Dermis microvascular lymphatic vessel endothelial cell (primary cell): Measurements from ENCODE around the gene ENTPD2. TPM values are rescaled to one million over a fixed set of nuclear protein-coding genes. Genes with fewer than 3 reads are reported as not detected.
"Not testable (repeated sequence)": the region's sequence is repeated elsewhere in the genome, so short reads cannot be mapped to it uniquely, and the experiment has no call there.

Experiments used
- DNase-seq, 2 donors: peaks; one replicate each; pipeline versions ENCODE4 v3.0.0 to v3.0.0-alpha.2; 2010; ENCODE audit warnings: low read depth in 2 of 2
- total RNA-seq: library from RNA; depleted of rRNA; stranded (reverse); fragments of >200 nt; gene quantifications from 2 replicates; pipeline ENCODE4 v1.2.1, GENCODE V29; 2014

ENTPD2 gene
- total RNA-seq, 1 donor from 2014 or later: not detected

DNA sequence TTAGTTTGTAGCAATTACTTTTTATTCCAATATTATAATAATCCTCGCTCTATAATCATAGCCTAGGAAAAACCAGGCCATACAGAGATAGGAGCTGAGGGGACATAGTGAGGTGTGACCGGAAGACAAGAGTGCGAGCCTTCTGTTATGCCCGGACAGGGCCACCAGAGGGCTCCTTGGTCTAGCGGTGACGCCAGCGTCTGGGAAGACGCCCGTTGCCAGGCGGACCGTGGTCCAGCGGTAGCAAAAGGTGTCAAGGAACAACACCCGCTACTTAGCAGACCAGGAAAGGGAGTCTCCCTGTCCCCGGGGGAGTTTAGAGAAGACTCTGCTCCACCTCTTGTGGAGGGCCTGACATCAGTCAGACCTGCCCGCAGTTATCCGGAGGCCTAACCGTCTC lies 49.6 kb downstream of the ENTPD2 start:
- DNase-seq: not testable (repeated sequence)

DNA sequence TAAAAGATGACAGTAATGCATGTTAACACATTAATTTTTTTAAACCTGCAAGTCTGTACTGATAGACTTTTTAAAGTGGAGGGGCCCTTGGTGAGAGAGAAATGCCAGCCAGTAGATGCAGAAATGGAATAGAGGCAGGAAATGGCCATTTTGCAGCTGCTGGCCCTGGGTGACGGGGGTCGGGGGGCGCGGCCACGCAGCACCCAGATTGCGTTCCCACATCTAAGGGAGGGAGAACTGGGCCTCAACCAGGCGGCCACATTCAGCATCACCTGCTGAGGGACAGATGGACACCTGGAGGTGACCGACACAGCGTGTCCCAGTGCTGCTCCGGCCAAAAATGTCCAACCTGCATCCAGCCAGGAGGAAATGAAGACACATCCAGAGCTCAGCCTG lies 51.2 kb downstream of the ENTPD2 start:
- no peak for DNase-seq

DNA sequence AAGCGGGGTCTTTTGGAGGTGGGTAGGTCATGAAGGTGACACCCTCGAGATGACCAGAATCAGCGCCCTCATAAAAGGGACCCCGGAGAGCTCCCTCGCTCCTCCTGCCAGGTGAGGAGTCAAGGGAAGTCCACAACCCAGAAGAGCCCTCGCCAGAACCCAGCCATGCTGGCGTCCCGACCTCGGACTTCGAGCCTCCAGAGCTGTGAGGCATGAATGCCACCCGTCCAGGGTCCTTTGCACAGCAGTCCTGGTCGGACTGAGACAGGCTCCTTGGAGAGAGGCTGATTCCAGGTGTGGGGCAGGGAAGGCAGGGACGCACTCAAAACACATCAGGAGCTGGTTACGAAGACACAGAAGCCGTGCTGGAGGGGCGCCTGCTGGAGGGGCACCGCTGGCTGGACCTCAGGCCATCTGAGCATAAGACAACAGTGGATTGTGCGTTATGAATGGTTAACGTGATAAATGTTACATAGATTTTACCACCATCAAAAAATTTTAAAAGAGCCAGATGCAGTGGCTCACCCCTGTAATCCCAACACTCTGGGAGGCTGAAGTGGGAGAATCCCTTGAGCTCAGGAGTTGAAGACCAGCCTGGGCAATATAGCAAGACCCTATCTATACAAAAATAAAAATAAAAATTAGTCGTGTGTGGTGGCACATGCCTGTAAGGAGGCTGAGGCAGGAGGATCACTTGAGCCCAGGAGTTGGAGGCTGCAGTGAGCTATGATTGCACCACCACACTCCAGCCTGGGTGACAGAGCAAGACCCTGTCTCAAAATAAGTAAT lies 51.8 kb downstream of the ENTPD2 start:
- no peak for DNase-seq

DNA sequence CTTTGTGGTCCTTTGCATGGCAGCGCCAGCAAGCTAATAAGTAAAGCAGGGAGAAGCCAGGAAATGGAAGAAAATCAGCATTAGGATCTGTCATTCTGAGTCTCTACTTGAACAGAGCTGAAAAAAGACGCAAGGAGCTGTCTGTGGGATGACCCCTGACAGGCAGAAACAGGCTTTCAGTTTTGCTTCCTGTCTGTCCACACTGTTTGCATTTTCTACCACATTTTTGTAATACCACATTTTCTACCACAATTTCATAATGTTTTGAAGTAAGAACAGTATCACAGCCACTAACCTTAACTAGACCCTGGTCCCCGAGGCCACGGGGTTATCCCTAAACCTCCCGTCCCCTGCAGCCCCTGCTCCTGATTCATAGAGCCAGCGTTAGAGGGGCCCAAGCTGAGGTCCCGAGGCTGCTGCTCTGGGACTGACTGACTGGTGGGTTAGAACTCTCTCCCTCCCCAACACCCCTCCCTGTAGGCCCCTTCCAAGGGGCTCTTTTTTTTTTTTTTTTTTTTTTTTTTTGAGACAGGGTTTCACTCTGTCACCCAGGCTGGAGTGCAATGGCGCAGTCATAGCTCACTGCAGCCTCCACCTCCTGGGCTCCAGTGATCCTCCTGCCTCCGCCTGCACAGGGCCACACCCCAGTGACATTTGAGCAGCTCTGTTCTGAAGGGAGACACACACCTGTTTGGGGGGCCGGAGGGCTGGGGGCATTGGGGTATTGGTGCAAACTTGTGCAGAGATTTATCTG lies 53.5 kb downstream of the ENTPD2 start:
- DNase-seq: no peak

Other genes with a start within 250 kb of the ENTPD2 start
- gene RABL6, start 246.1 kb downstream of the ENTPD2 start, total RNA-seq: 51.1 and 67.6 TPM in 2 replicates
- 0.51 and 0.89 TPM in 2 replicates for gene AJM1, start 211.6 kb downstream of the ENTPD2 start, total RNA-seq
- gene PHPT1, start 204.7 kb downstream of the ENTPD2 start, total RNA-seq: 207 and 242 TPM in 2 replicates
- gene MAMDC4, start 201.7 kb downstream of the ENTPD2 start, total RNA-seq: 0.64 and 1.1 TPM in 2 replicates
- gene EDF1, start 187.8 kb downstream of the ENTPD2 start, total RNA-seq: 236 and 240 TPM in 2 replicates
- gene TRAF2, start 167.5 kb downstream of the ENTPD2 start, total RNA-seq: 13.0 and 21.9 TPM in 2 replicates
- gene FBXW5, start 109.3 kb downstream of the ENTPD2 start, total RNA-seq: 130 and 218 TPM in 2 replicates
- 0.51 and 0.77 TPM in 2 replicates for gene C8G, start 108.8 kb downstream of the ENTPD2 start, total RNA-seq
- gene LCN12, start 101.8 kb downstream of the ENTPD2 start, total RNA-seq: not detected in 2 replicates
- 0.13 and 0.25 TPM in 2 replicates for gene PTGDS, start 76.6 kb downstream of the ENTPD2 start, total RNA-seq
- gene LCNL1, start 71.1 kb downstream of the ENTPD2 start, total RNA-seq: not detected in 2 replicates
- gene PAXX, start 61.6 kb downstream of the ENTPD2 start, total RNA-seq: 6.7 and 8.5 TPM in 2 replicates
- gene CLIC3, start 57.5 kb downstream of the ENTPD2 start, total RNA-seq: not detected in 2 replicates
- gene ABCA2, start 25.8 kb downstream of the ENTPD2 start, total RNA-seq: 4.5 and 9.9 TPM in 2 replicates
- gene FUT7, start 22.0 kb downstream of the ENTPD2 start, total RNA-seq: not detected in 2 replicates
- gene NPDC1, start 7.9 kb downstream of the ENTPD2 start, total RNA-seq: 10.0 and 14.4 TPM in 2 replicates
- gene SAPCD2, start 16.5 kb upstream of the ENTPD2 start, total RNA-seq: 5.1 and 10.3 TPM in 2 replicates
- 12.8 and 30.1 TPM in 2 replicates for gene UAP1L1, start 23.5 kb upstream of the ENTPD2 start, total RNA-seq
- gene MAN1B1, start 32.9 kb upstream of the ENTPD2 start, total RNA-seq: 42.7 and 56.8 TPM in 2 replicates
- gene DPP7, start 60.7 kb upstream of the ENTPD2 start, total RNA-seq: 66.8 and 112 TPM in 2 replicates
- gene GRIN1, start 85.1 kb upstream of the ENTPD2 start, total RNA-seq: 0.13 TPM in 1 of 2 replicates, not detected in the other
- gene LRRC26, start 116.0 kb upstream of the ENTPD2 start, total RNA-seq: 0.13 TPM in 1 of 2 replicates, not detected in the other
- not detected in 2 replicates for gene TMEM210, start 118.0 kb upstream of the ENTPD2 start, total RNA-seq
- 15.1 and 22.1 TPM in 2 replicates for gene ANAPC2, start 134.5 kb upstream of the ENTPD2 start, total RNA-seq
- gene SSNA1, start 134.6 kb upstream of the ENTPD2 start, total RNA-seq: 90.5 and 93.1 TPM in 2 replicates
- 3.3 and 4.4 TPM in 2 replicates for gene TPRN, start 146.7 kb upstream of the ENTPD2 start, total RNA-seq
- 19.8 and 25.7 TPM in 2 replicates for gene TMEM203, start 151.6 kb upstream of the ENTPD2 start, total RNA-seq
- 2.4 and 3.2 TPM in 2 replicates for gene NDOR1, start 151.6 kb upstream of the ENTPD2 start, total RNA-seq
- gene RNF208, start 168.2 kb upstream of the ENTPD2 start, total RNA-seq: under 0.01 and 0.13 TPM in 2 replicates
- gene CYSRT1, start 171.1 kb upstream of the ENTPD2 start, total RNA-seq: 0.13 and 0.25 TPM in 2 replicates
- under 0.01 TPM in 1 of 2 replicates, not detected in the other for gene RNF224, start 173.4 kb upstream of the ENTPD2 start, total RNA-seq
- gene SLC34A3, start 176.8 kb upstream of the ENTPD2 start, total RNA-seq: not detected in 2 replicates
- 127 and 144 TPM in 2 replicates for gene TUBB4B, start 187.2 kb upstream of the ENTPD2 start, total RNA-seq
- gene STPG3, start 197.2 kb upstream of the ENTPD2 start, total RNA-seq: not detected in 2 replicates
- 55.4 and 56.7 TPM in 2 replicates for gene NELFB, start 201.3 kb upstream of the ENTPD2 start, total RNA-seq
- gene TOR4A, start 223.7 kb upstream of the ENTPD2 start, total RNA-seq: 23.5 and 31.4 TPM in 2 replicates
- gene NRARP, start 248.2 kb upstream of the ENTPD2 start, total RNA-seq: 36.6 and 52.0 TPM in 2 replicates